Osteocyte (in vitro differentiated cells): ENCODE data around the gene DLG2. TPM values are rescaled to one million over a fixed set of nuclear protein-coding genes. Genes with fewer than 3 reads are reported as not detected.

Experiments used
- DNase-seq: peaks from one replicate; pipeline ENCODE4 v3.0.0; 2021; ENCODE audit warnings: mixed read lengths; ENCODE audit not compliant: unreplicated experiment; ENCODE audit errors: extremely low spot score
- H3K27ac Mint-ChIP-seq: one replicate; pipeline ENCODE4 v1.8.0; 2021; ENCODE audit warnings: mild to moderate bottlenecking, mixed read lengths; ENCODE audit not compliant: unreplicated experiment
- H3K27me3 Mint-ChIP-seq: one replicate; pipeline ENCODE4 v1.8.0; 2021; ENCODE audit warnings: mixed read lengths; ENCODE audit not compliant: unreplicated experiment
- H3K36me3 Mint-ChIP-seq: one replicate; pipeline ENCODE4 v1.8.0; 2021; ENCODE audit warnings: mixed read lengths; ENCODE audit not compliant: unreplicated experiment
- H3K4me1 Mint-ChIP-seq: one replicate; pipeline ENCODE4 v1.8.0; 2021; ENCODE audit warnings: mixed read lengths; ENCODE audit not compliant: unreplicated experiment
- H3K4me3 Mint-ChIP-seq: one replicate; pipeline ENCODE4 v1.8.0; 2021; ENCODE audit warnings: mild to moderate bottlenecking, moderate library complexity, mixed read lengths; ENCODE audit not compliant: unreplicated experiment
- H3K9me3 Mint-ChIP-seq: one replicate; pipeline ENCODE4 v1.8.0; 2021; ENCODE audit warnings: mixed read lengths; ENCODE audit not compliant: unreplicated experiment
- CTCF ChIP-seq: fragments of 200-600 bp; sonication (generic); IDR thresholded peaks from 2 replicates; pipeline ENCODE4 v1.5.0; 2021; ENCODE audit warnings: antibody characterized with exemption, mild to moderate bottlenecking, moderate library complexity
- total RNA-seq: library from RNA; stranded (reverse); gene quantifications from 2 replicates; pipeline ENCODE4 v1.2.1, GENCODE V29; 2021

The DLG2 gene
- total RNA-seq, 1 donor from 2014 or later: 2.1 TPM

- Mint-ChIP-seq H3K27me3 (no peaks in the 10 kb centered on the region), H3K27ac (no peak overlapping the region), H3K9me3 (no peaks in the 10 kb centered on the region), H3K36me3 (no peaks in the 10 kb centered on the region), H3K4me3 (no peak overlapping the region), H3K4me1 (no peaks in the 10 kb centered on the region)
- no peak for DNase-seq
- no peak for TF ChIP-seq CTCF
Measured at GRCh38 chr11:83692675-83693074, 1934.5 kb downstream of the DLG2 start.

GRCh38 chr11:83691451-83691950 lies 1935.6 kb downstream of the DLG2 start:
- H3K36me3 Mint-ChIP-seq: no peaks in the 10 kb centered on the region
- no peak overlapping the region for H3K4me3 Mint-ChIP-seq
- H3K4me1 Mint-ChIP-seq: no peaks in the 10 kb centered on the region
- H3K9me3 Mint-ChIP-seq: no peaks in the 10 kb centered on the region
- H3K27ac Mint-ChIP-seq: no peak overlapping the region
- TF ChIP-seq CTCF: no peak
- H3K27me3 Mint-ChIP-seq: no peaks in the 10 kb centered on the region
- no peak for DNase-seq

DNA sequence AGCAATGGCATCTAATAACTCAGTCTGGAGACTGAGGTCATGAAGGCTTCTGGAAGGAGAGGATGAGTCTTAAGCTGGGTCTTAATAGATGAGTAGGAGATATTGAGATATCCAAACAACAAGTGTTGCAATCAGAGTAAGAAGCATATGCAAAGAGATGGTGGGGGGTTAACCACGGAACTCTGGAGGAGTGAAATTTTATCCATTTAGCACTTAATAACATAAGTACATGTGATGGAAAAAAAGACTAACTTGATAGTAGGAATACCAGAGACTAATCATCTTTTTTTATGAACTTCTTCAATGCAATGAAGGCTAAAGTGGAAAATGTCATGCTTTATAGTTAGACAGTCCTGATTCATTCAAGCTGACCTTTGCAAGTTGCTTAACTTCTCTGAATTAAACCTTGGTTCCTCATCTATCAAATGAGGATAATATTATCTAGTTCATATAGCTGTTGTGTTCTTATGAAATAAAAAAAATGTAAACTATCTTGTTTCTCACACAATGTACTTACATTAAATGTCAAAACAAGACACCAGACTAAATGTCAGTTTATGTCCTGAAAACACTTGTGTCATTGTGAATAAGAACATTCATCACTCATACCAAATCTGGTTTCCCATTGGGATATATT lies 1937.9 kb downstream of the DLG2 start:
- H3K27ac Mint-ChIP-seq: no peak overlapping the region
- DNase-seq: no peak
- no peaks in the 10 kb centered on the region for H3K4me1 Mint-ChIP-seq
- H3K36me3 Mint-ChIP-seq: no peaks in the 10 kb centered on the region
- no peak overlapping the region for H3K4me3 Mint-ChIP-seq
- no peak for TF ChIP-seq CTCF
- H3K9me3 Mint-ChIP-seq: no peaks in the 10 kb centered on the region
- H3K27me3 Mint-ChIP-seq: no peaks in the 10 kb centered on the region

- no peaks in the 10 kb centered on the region for H3K4me1 Mint-ChIP-seq
- H3K9me3 Mint-ChIP-seq: no peaks in the 10 kb centered on the region
- DNase-seq: no peak
- H3K4me3 Mint-ChIP-seq: no peak overlapping the region
- H3K27me3 Mint-ChIP-seq: no peaks in the 10 kb centered on the region
- no peaks in the 10 kb centered on the region for H3K36me3 Mint-ChIP-seq
- no peak overlapping the region for H3K27ac Mint-ChIP-seq
- TF ChIP-seq CTCF: no peak
Measured at GRCh38 chr11:83687787-83688186, 1939.4 kb downstream of the DLG2 start.

GRCh38 chr11:83685730-83686129 lies 1941.4 kb downstream of the DLG2 start:
- Mint-ChIP-seq H3K9me3 (no peaks in the 10 kb centered on the region), H3K27ac (no peak overlapping the region)
- TF ChIP-seq CTCF: no peak

More at GRCh38 chr11:83685730-83686129, 1941.4 kb downstream of the DLG2 start:
- Mint-ChIP-seq H3K4me1 (no peaks in the 10 kb centered on the region), H3K4me3 (no peak overlapping the region), H3K36me3 (no peaks in the 10 kb centered on the region), H3K27me3 (peaks cover 4% of the 10 kb centered on the region)
- no peak for DNase-seq
